KMS-11 (cell line): Measurements from ENCODE around the gene CDH3.

Experiments used
- H2AFZ ChIP-seq: fragments of 200-600 bp; sonication (generic); 2 replicates; pipeline ENCODE4 v1.6.1; 2016; ENCODE audit warnings: antibody characterized with exemption, mixed run types, low read depth
- H3K27ac ChIP-seq: fragments of 200-600 bp; sonication (generic); 2 replicates; pipeline ENCODE4 v1.6.1; 2016; ENCODE audit warnings: mild to moderate bottlenecking, mixed run types
- H3K27me3 ChIP-seq: fragments of 200-600 bp; sonication (generic); 2 replicates; pipeline ENCODE4 v1.6.1; 2017; ENCODE audit warnings: mild to moderate bottlenecking, low read depth, mixed run types, moderate library complexity; ENCODE audit not compliant: insufficient read depth
- H3K36me3 ChIP-seq: fragments of 200-600 bp; sonication (generic); 2 replicates; pipeline ENCODE4 v1.6.1; 2017; ENCODE audit warnings: mild to moderate bottlenecking, mixed run types; ENCODE audit not compliant: insufficient read depth
- H3K4me1 ChIP-seq: fragments of 200-600 bp; sonication (generic); 2 replicates; pipeline ENCODE4 v1.6.1; 2016; ENCODE audit warnings: mild to moderate bottlenecking, low read depth, mixed run types; ENCODE audit not compliant: poor library complexity, severe bottlenecking
- H3K4me2 ChIP-seq: fragments of 200-600 bp; sonication (generic); 2 replicates; pipeline ENCODE4 v1.7.0; 2016; ENCODE audit warnings: mild to moderate bottlenecking, mixed run types
- H3K4me3 ChIP-seq: fragments of 200-600 bp; sonication (generic); IDR thresholded peaks from 2 replicates; pipeline ENCODE4 v1.6.1; 2017; ENCODE audit warnings: low read depth, low read length, mixed read lengths; ENCODE audit not compliant: insufficient read depth
- H3K79me2 ChIP-seq: fragments of 200-600 bp; sonication (generic); 2 replicates; pipeline ENCODE4 v1.6.1; 2016; ENCODE audit warnings: low read depth, mixed run types; ENCODE audit not compliant: insufficient read depth
- H3K9ac ChIP-seq: fragments of 200-600 bp; sonication (generic); 2 replicates; pipeline ENCODE4 v1.6.1; 2016; ENCODE audit warnings: mild to moderate bottlenecking, mixed run types
- H4K20me1 ChIP-seq: fragments of 200-600 bp; sonication (generic); 2 replicates; pipeline ENCODE4 v1.6.1; 2016; ENCODE audit warnings: mild to moderate bottlenecking, mixed run types; ENCODE audit not compliant: insufficient read depth
- TF ChIP-seq, protein P1 (sequence below): fragments of 200-600 bp; sonication (generic); conservative IDR thresholded peaks from 2 replicates; pipeline ENCODE4 v1.6.1; 2017; ENCODE audit warnings: low read depth, mild to moderate bottlenecking, antibody characterized with exemption, low read length, moderate library complexity, mixed read lengths

The CDH3 gene

GRCh38 chr16:68737046-68737729 is 92.1 kb downstream of the CDH3 start, which contains the start of gene CDH1:
CDH1 (plus strand) TSS chr16:68737292; CDS start chr16:68737416, 124 bp downstream.
- Histone ChIP-seq H3K27ac (no peak within 1 kb of the TSS), H3K36me3 (no peaks in the 10 kb centered on the region), H3K4me2 (no peak within 1 kb of the TSS), H3K27me3 (no peaks in the 10 kb centered on the region), H2AFZ (no peak within 1 kb of the TSS), H3K79me2 (no peaks in the 10 kb centered on the region), H3K4me1 (peaks cover 4% of the 10 kb centered on the region), H3K4me3 (no peak within 1 kb of the TSS), H4K20me1 (no peaks in the 10 kb centered on the region), H3K9ac (no peak within 1 kb of the TSS)
- TF ChIP-seq, protein P1, sequence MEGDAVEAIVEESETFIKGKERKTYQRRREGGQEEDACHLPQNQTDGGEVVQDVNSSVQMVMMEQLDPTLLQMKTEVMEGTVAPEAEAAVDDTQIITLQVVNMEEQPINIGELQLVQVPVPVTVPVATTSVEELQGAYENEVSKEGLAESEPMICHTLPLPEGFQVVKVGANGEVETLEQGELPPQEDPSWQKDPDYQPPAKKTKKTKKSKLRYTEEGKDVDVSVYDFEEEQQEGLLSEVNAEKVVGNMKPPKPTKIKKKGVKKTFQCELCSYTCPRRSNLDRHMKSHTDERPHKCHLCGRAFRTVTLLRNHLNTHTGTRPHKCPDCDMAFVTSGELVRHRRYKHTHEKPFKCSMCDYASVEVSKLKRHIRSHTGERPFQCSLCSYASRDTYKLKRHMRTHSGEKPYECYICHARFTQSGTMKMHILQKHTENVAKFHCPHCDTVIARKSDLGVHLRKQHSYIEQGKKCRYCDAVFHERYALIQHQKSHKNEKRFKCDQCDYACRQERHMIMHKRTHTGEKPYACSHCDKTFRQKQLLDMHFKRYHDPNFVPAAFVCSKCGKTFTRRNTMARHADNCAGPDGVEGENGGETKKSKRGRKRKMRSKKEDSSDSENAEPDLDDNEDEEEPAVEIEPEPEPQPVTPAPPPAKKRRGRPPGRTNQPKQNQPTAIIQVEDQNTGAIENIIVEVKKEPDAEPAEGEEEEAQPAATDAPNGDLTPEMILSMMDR = no peak

DNA sequence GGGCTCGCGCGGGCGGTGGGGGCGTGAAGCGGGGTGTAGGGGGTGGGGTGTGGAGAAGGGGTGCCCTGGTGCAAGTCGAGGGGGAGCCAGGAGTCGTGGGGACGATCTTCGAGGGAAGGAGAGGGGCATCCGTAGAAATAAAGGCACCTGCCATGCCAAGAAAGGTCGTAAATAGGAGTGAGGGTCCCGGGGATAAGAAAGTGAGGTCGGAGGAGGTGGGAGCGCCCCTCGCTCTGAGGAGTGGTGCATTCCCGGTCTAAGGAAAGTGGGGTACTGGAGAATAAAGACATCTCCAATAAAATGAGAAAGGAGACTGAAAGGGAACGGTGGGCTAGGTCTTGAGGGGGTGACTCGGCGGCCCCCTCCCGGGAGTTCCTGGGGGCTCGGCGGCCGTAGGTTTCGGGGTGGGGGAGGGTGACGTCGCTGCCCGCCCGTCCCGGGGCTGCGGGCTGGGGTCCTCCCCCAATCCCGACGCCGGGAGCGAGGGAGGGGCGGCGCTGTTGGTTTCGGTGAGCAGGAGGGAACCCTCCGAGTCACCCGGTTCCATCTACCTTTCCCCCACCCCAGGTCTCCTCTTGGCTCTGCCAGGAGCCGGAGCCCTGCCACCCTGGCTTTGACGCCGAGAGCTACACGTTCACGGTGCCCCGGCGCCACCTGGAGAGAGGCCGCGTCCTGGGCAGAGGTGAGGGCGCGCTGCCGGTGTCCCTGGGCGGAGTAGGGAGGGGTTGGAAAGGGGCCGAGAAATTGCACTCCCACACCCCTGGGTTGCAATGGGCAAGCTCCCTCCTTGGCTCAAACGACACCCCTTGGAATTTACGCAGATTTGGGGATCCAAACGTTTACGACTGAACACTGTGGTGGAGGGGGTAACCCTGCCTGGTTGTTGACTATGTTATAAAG is 92.9 kb downstream of the CDH3 start:
- H3K4me1 ChIP-seq = peaks cover 4% of the 10 kb centered on the region
- no peak overlapping the region for H3K4me3 ChIP-seq
- H3K27me3 ChIP-seq = no peaks in the 10 kb centered on the region
- H3K36me3 ChIP-seq = no peaks in the 10 kb centered on the region
- no peak overlapping the region for H3K9ac ChIP-seq
- H3K4me2 ChIP-seq = no peak overlapping the region
- no peaks in the 10 kb centered on the region for H3K79me2 ChIP-seq
- H4K20me1 ChIP-seq = no peaks in the 10 kb centered on the region
- no peak overlapping the region for H3K27ac ChIP-seq
- H2AFZ ChIP-seq = no peak overlapping the region
- TF ChIP-seq, protein P1 = no peak

GRCh38 chr16:68739964-68740627 is 95.0 kb downstream of the CDH3 start:
- TF ChIP-seq, protein P1 = no peak
- H3K4me2 ChIP-seq = no peak overlapping the region
- no peak overlapping the region for H3K27ac ChIP-seq
- H2AFZ ChIP-seq = no peak overlapping the region
- no peaks in the 10 kb centered on the region for H3K27me3 ChIP-seq
- H3K79me2 ChIP-seq = no peaks in the 10 kb centered on the region
- H3K4me3 ChIP-seq = no peak overlapping the region
- peaks cover 4% of the 10 kb centered on the region for H3K4me1 ChIP-seq
- no peaks in the 10 kb centered on the region for H4K20me1 ChIP-seq
- no peak overlapping the region for H3K9ac ChIP-seq
- no peaks in the 10 kb centered on the region for H3K36me3 ChIP-seq

DNA sequence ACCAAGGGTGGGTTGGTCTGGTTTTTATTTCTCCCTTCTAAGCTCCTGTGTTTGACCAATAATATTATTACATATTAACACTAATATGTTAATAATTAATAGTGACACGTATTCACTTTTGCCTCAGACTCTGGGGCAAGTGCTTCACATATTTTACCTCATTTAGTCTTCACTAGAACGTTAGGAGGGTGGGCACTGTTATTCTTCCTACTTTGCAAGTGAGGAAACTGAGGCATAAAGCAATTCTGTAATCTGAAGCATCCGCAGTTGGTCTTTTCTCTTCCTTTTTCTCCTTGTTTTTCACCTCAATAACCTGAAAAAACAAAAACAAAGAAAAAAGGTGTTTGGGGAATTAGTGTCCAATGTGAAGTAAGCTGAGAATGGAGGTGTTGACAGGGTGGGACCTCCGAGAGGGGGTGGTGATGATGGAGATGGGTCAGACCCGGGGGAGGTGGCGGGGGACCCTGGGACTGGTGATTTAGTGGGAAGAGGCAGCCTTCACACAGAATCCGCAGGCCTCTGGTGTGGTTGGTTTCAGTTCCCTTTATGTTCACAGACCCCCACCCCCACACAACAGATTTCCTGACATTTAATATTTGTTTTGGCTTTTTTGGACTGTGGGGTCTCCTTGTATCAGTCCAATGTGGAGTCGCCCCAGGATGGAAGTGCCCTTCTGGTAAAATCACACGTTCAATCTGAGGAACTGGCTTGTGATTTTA is 95.7 kb downstream of the CDH3 start:
- H3K79me2 ChIP-seq = no peaks in the 10 kb centered on the region
- H2AFZ ChIP-seq = no peak overlapping the region
- no peaks in the 10 kb centered on the region for H3K36me3 ChIP-seq
- H3K9ac ChIP-seq = no peak overlapping the region
- H3K27ac ChIP-seq = no peak overlapping the region
- no peak overlapping the region for H3K4me2 ChIP-seq
- H3K4me3 ChIP-seq = no peak overlapping the region
- TF ChIP-seq, protein P1 = no peak
- peaks cover 4% of the 10 kb centered on the region for H3K4me1 ChIP-seq
- H4K20me1 ChIP-seq = no peaks in the 10 kb centered on the region
- no peaks in the 10 kb centered on the region for H3K27me3 ChIP-seq
